HT-29 (cell line): Measurements from ENCODE around the gene SOX15. TPM values are rescaled to one million over a fixed set of nuclear protein-coding genes. Genes with fewer than 3 reads are reported as not detected.
"Not testable (repeated sequence)": the region's sequence is repeated elsewhere in the genome, so short reads cannot be mapped to it uniquely, and the experiment has no call there.

Experiments used
- DNase-seq: peaks from one replicate; pipeline ENCODE4 v3.0.0-alpha.2; 2015; ENCODE audit warnings: low spot score
- total RNA-seq: library from RNA; depleted of rRNA; stranded (reverse); fragments of >200 nt; shearing (Covaris generic); gene quantifications from 2 replicates; pipeline ENCODE4 v1.2.3, GENCODE V29; 2014

SOX15 gene
- total RNA-seq, 1 experiment from 2014 or later: not detected

GRCh38 chr17:7610641-7611040, 20.7 kb upstream of the SOX15 start:
- no peak for DNase-seq

- no peak for DNase-seq
These were observed 16.4 kb upstream of the SOX15 start for GRCh38 chr17:7606280-7606679.

- not testable (repeated sequence) for DNase-seq
These were observed 7.7 kb upstream of the SOX15 start for GRCh38 chr17:7597561-7597960.

- no peak for DNase-seq
These were observed 3.4 kb upstream of the SOX15 start for GRCh38 chr17:7593296-7593695.

- no peak for DNase-seq
These were observed 2.6 kb upstream of the SOX15 start for GRCh38 chr17:7592422-7593021.

GRCh38 chr17:7591596-7591995, 1.7 kb upstream of the SOX15 start:
- no peak for DNase-seq

- DNase-seq: no peak
These were observed 849 bp upstream of the SOX15 start for GRCh38 chr17:7590743-7591142.

- DNase-seq: no peak
These were observed 558 bp downstream of the SOX15 start for GRCh38 chr17:7589204-7589868.

GRCh38 chr17:7588553-7589203, 1.2 kb downstream of the SOX15 start:
- no peak for DNase-seq

GRCh38 chr17:7587420-7588151, 2.3 kb downstream of the SOX15 start:
- no peak for DNase-seq

GRCh38 chr17:7586673-7587419, 3.0 kb downstream of the SOX15 start:
- peak; percentile 69 for DNase-seq

- peak; percentile 87 for DNase-seq
These were observed 6.4 kb downstream of the SOX15 start, which contains the start of gene MPDU1 for GRCh38 chr17:7583253-7584109. Gene MPDU1 (plus strand): TSS chr17:7583852. CDS start chr17:7583863, 11 bp downstream.

- no peak for DNase-seq
These were observed 7.3 kb downstream of the SOX15 start for GRCh38 chr17:7582396-7583252.

- no peak for DNase-seq
These were observed 9.0 kb downstream of the SOX15 start for GRCh38 chr17:7580604-7581575.

- no peak for DNase-seq
These were observed 9.9 kb downstream of the SOX15 start for GRCh38 chr17:7579834-7580603.

GRCh38 chr17:7579001-7579833, 10.7 kb downstream of the SOX15 start, which contains the start of gene CD68:
Gene CD68 (plus strand): TSS chr17:7579638. CDS start chr17:7579678, 40 bp downstream.
- DNase-seq: peak; percentile 84
